PC-3 (cell line): ENCODE measurements around the gene SLC16A11. TPM values are rescaled to one million over a fixed set of nuclear protein-coding genes. Genes with fewer than 3 reads are reported as not detected.
"Not testable (repeated sequence)": the region's sequence is repeated elsewhere in the genome, so short reads cannot be mapped to it uniquely, and the experiment has no call there.

Source experiments
- ATAC-seq: fragments of 200-7000 bp; cut with Tn5 transposase; 2 replicates; pipeline ENCODE4 v1.9.1; 2020; ENCODE audit warnings: mild to moderate bottlenecking, moderate library complexity
- BruUV-seq: library from RNA; stranded (reverse); fragments of 400-500 nt; replicated peaks from 2 replicates; lab custom pipeline; 2021; lab: Mats Ljungman, UMichigan
- CTCF ChIA-PET: fragments of 300-600 bp; sonication (Branson Sonifier 250); formaldehyde crosslinking; loops from one replicate; lab custom pipeline; 2022; ENCODE audit warnings: antibody characterized with exemption; lab: Charles Lee
- POLR2A ChIA-PET: fragments of 300-600 bp; sonication (Branson Sonifier 250); formaldehyde crosslinking; loops from one replicate; lab custom pipeline; 2022; ENCODE audit warnings: antibody characterized with exemption; ENCODE audit not compliant: unreplicated experiment; lab: Charles Lee
- DNase-seq: peaks from one replicate; pipeline ENCODE4 v3.0.0-alpha.2; 2015
- H2AFZ ChIP-seq: fragments of 300-600 bp; sonication (generic); 2 replicates; pipeline ENCODE4 v1.6.0; 2016; ENCODE audit warnings: antibody characterized with exemption, low read length
- H3F3A ChIP-seq: fragments of 300-600 bp; sonication (generic); one replicate; pipeline ENCODE4 v1.6.0; 2017; ENCODE audit warnings: antibody characterized with exemption, low read length, control low read depth, mild to moderate bottlenecking; ENCODE audit not compliant: unreplicated experiment
- H3K27ac ChIP-seq: fragments of 300-600 bp; sonication (generic); 2 replicates; pipeline ENCODE4 v1.5.1; 2016; ENCODE audit warnings: mild to moderate bottlenecking, low read length
- H3K27me3 ChIP-seq: fragments of 300-600 bp; sonication (generic); 2 replicates; pipeline ENCODE4 v1.6.1; 2016; ENCODE audit warnings: low read length, mixed read lengths
- H3K36me3 ChIP-seq: fragments of 300-600 bp; sonication (generic); 2 replicates; pipeline ENCODE4 v1.6.1; 2016; ENCODE audit warnings: low read depth, mixed run types, low read length, mixed read lengths
- H3K4me1 ChIP-seq: fragments of 300-600 bp; sonication (generic); 2 replicates; pipeline ENCODE4 v1.5.1; 2016; ENCODE audit warnings: low read length; ENCODE audit not compliant: insufficient read depth
- H3K4me2 ChIP-seq: fragments of 300-600 bp; sonication (generic); 2 replicates; pipeline ENCODE4 v1.6.0; 2016; ENCODE audit warnings: low read length
- H3K4me3 ChIP-seq: fragments of 300-600 bp; sonication (generic); 2 replicates; pipeline ENCODE4 v1.5.1; 2016; ENCODE audit warnings: mild to moderate bottlenecking, low read length, mixed read lengths
- H3K79me2 ChIP-seq: fragments of 300-600 bp; sonication (generic); 2 replicates; pipeline ENCODE4 v1.6.1; 2017; ENCODE audit warnings: low read length, mixed read lengths
- H3K9ac ChIP-seq: fragments of 300-600 bp; sonication (generic); 2 replicates; pipeline ENCODE4 v1.6.0; 2016; ENCODE audit warnings: mild to moderate bottlenecking, low read length
- H3K9me2 ChIP-seq: fragments of 300-600 bp; sonication (generic); replicated peaks from 2 replicates; pipeline ENCODE4 v1.6.1; 2016; ENCODE audit warnings: mixed run types, low read length, mixed read lengths
- H3K9me3 ChIP-seq: fragments of 300-600 bp; sonication (generic); 2 replicates; pipeline ENCODE4 v1.6.1; 2016; ENCODE audit warnings: low read length, mixed read lengths
- H4K20me1 ChIP-seq: fragments of 300-600 bp; sonication (generic); 2 replicates; pipeline ENCODE4 v1.6.1; 2016; ENCODE audit warnings: low read length, mixed read lengths
- EZH2 ChIP-seq: fragments of 300-600 bp; sonication (generic); IDR thresholded peaks from one replicate; pipeline ENCODE4 v1.6.1; 2017; ENCODE audit warnings: antibody characterized with exemption, mild to moderate bottlenecking, low read length; ENCODE audit not compliant: unreplicated experiment
- EZH2phosphoT487 ChIP-seq: fragments of 300-600 bp; sonication (generic); IDR thresholded peaks from 2 replicates; pipeline ENCODE4 v1.6.1; 2018; ENCODE audit warnings: mild to moderate bottlenecking, antibody characterized with exemption, low read length, borderline replicate concordance
- intact Hi-C: fragments of 100-400 bp; cut with micrococcal nuclease; formaldehyde crosslinking; loops from 2 replicates; pipeline ENCODE4 v1.9.0; 2023
- total RNA-seq: library from RNA; depleted of rRNA; stranded (reverse); fragments of >200 nt; gene quantifications from 2 replicates; pipeline ENCODE4 v1.2.3, GENCODE V29; 2014
- TF ChIP-seq, protein P1 (sequence below): fragments of 300-600 bp; sonication (generic); conservative IDR thresholded peaks from 2 replicates; pipeline ENCODE4 v1.5.1; 2017; ENCODE audit warnings: antibody characterized with exemption, low read depth, mild to moderate bottlenecking, low read length

Gene SLC16A11
- total RNA-seq, 1 experiment from 2014 or later, result not detected

DNA sequence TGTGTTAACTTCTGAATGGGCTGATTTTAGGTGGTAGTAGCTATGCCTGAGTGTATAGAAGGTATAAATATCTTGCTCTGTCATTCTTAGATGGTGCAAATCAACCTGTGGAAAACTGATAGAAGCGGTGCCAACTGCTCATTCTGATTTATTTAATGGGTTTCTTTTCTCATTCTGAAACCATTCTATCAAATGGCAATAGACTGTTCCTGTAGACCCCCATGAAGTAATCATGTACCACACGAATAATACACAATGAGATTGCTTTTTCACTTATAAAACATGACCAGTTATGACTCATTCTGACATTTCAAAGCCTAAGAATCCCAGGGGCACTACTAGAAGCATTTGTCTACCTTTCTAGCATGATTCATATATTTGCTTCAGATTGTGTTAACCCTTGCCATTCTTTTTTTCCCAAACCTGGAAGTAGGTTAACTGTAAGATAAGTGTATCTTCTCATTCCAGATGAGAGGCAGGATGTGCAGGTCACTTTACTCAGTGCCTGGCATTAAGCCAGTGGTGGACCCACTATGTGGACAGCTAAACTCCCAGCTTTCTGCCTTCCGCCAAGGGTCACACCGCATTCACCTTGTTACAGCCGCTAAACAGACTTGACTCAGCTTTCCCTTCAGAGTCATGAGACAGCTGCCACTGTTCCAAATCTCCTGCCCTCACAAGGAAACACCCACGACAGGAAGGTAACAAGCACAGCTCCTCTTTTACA lies 16.4 kb upstream of the SLC16A11 start:
- Histone ChIP-seq H3K4me1 (peaks cover 29% of the 10 kb centered on the region), H3K4me2 (peak overlapping the region; percentile 38), H3K4me3 (no peak overlapping the region), H3K9me2 (no peaks in the 10 kb centered on the region), H2AFZ (no peak overlapping the region), H3K79me2 (no peaks in the 10 kb centered on the region), H3F3A (no peaks in the 10 kb centered on the region), H3K9me3 (no peaks in the 10 kb centered on the region), H3K27me3 (no peaks in the 10 kb centered on the region), H3K9ac (peak overlapping the region; percentile 54), H3K27ac (peak overlapping the region; percentile 91), H3K36me3 (no peaks in the 10 kb centered on the region), H4K20me1 (no peaks in the 10 kb centered on the region)
- intact Hi-C loops, result loop anchor here (5.0 kb wide), 1 partner anchor 37 kb away; no protein-coding TSS in a partner anchor
- ChIA-PET POLR2A (no interaction called here), CTCF (interaction anchor here (0.7 kb wide), 1 partner anchor 15 kb away, joined by 6 read pairs; no protein-coding TSS in a partner anchor)
- ATAC-seq, result peak; percentile 91
- DNase-seq, result peak; percentile 98
- no peak for TF ChIP-seq EZH2
- TF ChIP-seq, protein P1, sequence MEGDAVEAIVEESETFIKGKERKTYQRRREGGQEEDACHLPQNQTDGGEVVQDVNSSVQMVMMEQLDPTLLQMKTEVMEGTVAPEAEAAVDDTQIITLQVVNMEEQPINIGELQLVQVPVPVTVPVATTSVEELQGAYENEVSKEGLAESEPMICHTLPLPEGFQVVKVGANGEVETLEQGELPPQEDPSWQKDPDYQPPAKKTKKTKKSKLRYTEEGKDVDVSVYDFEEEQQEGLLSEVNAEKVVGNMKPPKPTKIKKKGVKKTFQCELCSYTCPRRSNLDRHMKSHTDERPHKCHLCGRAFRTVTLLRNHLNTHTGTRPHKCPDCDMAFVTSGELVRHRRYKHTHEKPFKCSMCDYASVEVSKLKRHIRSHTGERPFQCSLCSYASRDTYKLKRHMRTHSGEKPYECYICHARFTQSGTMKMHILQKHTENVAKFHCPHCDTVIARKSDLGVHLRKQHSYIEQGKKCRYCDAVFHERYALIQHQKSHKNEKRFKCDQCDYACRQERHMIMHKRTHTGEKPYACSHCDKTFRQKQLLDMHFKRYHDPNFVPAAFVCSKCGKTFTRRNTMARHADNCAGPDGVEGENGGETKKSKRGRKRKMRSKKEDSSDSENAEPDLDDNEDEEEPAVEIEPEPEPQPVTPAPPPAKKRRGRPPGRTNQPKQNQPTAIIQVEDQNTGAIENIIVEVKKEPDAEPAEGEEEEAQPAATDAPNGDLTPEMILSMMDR, result no peak
- TF ChIP-seq EZH2phosphoT487, result no peak
- no TSS peak for BruUV-seq

DNA sequence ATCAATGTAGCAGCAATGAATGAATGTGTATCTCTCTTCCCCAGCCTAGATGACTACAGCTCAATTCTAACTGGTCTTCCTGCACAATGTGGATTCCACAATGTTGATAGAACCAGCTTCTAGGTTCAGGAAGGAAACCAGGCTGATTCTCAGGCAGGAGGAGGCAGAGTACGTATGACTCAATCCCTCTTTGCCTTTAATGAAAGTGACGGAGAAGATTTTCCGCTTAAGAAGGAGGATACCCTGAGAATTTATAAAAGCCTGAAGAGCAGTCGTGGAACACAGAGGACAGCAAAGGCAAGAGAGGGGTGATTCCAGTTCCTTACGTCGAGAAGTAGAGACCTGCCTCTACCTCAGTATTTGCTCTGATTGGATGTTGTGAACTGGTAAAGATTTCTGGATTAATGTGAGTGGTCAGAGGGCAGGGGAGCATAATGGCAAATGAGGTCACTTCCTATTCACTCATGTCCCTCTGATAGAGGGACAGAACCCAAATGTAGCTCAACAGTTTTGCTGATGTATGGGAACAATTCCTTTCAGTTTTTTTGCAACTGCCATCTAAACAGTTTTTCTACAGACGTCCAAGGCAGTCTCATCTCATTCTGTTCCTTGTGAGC lies 15.0 kb upstream of the SLC16A11 start:
- TF ChIP-seq EZH2phosphoT487, result no peak
- no peak for TF ChIP-seq EZH2
- TF ChIP-seq, protein P1, result no peak
- Histone ChIP-seq H3K9me3 (no peaks in the 10 kb centered on the region), H3K4me3 (no peak overlapping the region), H2AFZ (no peak overlapping the region), H3K4me2 (no peak overlapping the region), H3K27ac (peak overlapping the region; percentile 18; the same call in 1 of the 2 replicates), H3K4me1 (peaks cover 33% of the 10 kb centered on the region), H3K9ac (no peak overlapping the region), H3K36me3 (no peaks in the 10 kb centered on the region), H3K79me2 (no peaks in the 10 kb centered on the region), H4K20me1 (no peaks in the 10 kb centered on the region), H3F3A (no peaks in the 10 kb centered on the region), H3K27me3 (no peaks in the 10 kb centered on the region), H3K9me2 (no peaks in the 10 kb centered on the region)
- BruUV-seq, result no TSS peak
- POLR2A ChIA-PET, result no interaction called here
- ATAC-seq (no peak), DNase-seq (no peak)
- intact Hi-C loops, result no loop called here
- CTCF ChIA-PET, result no interaction called here

DNA sequence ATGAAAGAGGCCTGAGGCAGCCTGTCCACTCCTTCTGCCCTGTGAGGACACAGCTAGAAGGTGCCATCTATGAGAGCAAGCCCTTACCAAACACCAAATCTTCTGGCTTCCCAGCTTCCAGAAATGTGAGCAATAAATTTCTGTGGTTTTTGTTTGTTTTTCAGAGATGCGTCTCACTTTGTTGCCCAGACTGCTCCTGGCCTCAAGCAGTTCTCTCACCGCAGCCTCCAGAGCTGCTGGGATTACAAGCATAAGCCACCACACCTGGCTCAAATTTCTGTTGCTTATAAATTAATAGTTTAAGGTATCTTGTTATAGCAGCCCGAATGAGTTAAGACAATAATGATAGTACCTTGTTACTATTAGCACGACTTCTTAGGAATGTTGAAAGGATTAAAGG lies 12.5 kb upstream of the SLC16A11 start:
- Histone ChIP-seq H3K27me3 (no peaks in the 10 kb centered on the region), H3K4me1 (peaks cover 27% of the 10 kb centered on the region), H3K4me3 (no peak overlapping the region), H3K27ac (no peak overlapping the region), H3K36me3 (no peaks in the 10 kb centered on the region), H3K4me2 (no peak overlapping the region), H3F3A (no peaks in the 10 kb centered on the region), H4K20me1 (no peaks in the 10 kb centered on the region), H3K9me3 (no peaks in the 10 kb centered on the region), H2AFZ (no peak overlapping the region), H3K9ac (no peak overlapping the region), H3K9me2 (no peaks in the 10 kb centered on the region), H3K79me2 (no peaks in the 10 kb centered on the region)
- ATAC-seq, result no peak
- intact Hi-C loops, result no loop called here
- POLR2A ChIA-PET, result no interaction called here
- BruUV-seq, result no TSS peak
- DNase-seq, result peak; percentile 46
- no peak for TF ChIP-seq EZH2
- TF ChIP-seq, protein P1, result no peak
- TF ChIP-seq EZH2phosphoT487, result no peak
- CTCF ChIA-PET, result no interaction called here

DNA sequence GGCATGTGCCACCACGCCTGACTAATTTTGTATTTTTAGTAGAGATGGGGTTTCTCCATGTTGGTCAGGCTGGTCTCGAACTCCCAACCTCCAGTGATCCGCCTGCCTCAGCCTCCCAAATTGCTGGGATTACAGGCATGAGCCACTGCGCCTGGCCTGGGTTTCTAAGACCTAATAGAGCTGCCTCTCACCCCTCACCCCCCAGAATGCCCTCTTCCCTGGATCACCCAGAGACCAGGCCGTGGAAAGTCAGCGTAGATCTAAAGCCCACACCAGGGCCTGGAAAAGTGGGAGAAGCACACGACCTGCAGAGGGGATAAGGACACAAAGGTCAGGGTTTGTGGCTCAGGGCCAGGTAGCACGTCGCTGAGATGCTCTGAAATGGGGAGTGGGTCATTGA lies 6.7 kb upstream of the SLC16A11 start:
- CTCF ChIA-PET, intact Hi-C loops, H3K9me2 ChIP-seq, H3K79me2 ChIP-seq, DNase-seq, H3K4me3 ChIP-seq, H3K36me3 ChIP-seq, ATAC-seq, BruUV-seq, H3K9ac ChIP-seq, H2AFZ ChIP-seq, H3K4me2 ChIP-seq, H4K20me1 ChIP-seq, H3K9me3 ChIP-seq, H3F3A ChIP-seq, H3K27me3 ChIP-seq, POLR2A ChIA-PET: not testable (repeated sequence)
- Histone ChIP-seq H3K27ac (peak overlapping the region; percentile 65; the same call in 1 of the 2 replicates), H3K4me1 (peaks cover 31% of the 10 kb centered on the region)
